Measurements from ENCODE around the gene AKR7A3. TPM values are rescaled to one million over a fixed set of nuclear protein-coding genes. Genes with fewer than 3 reads are reported as not detected.
"Not testable (repeated sequence)": the region's sequence is repeated elsewhere in the genome, so short reads cannot be mapped to it uniquely, and the experiment has no call there.

Gene AKR7A3
- total RNA-seq (100 to 1,000 TPM in 2 of 5 donors, 10 to 100 TPM in 3; 24.0 to 269 (median 86.9) TPM), polyA plus RNA-seq (100 to 1,000 TPM; 142 to 510 (median 148) TPM)
- long read RNA-seq, donor 1 = 0 reads
- long read RNA-seq, donor 2 = 0 reads
- long read RNA-seq, donor 3, partial matches to known transcripts = 0 of 3 reads
- long read RNA-seq, donor 3, other reads (novel, unspliced or antisense) = 0 of 3 reads
- long read RNA-seq, donor 4 = 0 reads
- long read RNA-seq, donor 5, transcript AKR7A3-201 (7 exons, 1,710 nt) = major isoform, 8 of 8 reads
- long read RNA-seq, donor 5, partial matches to known transcripts = 0 of 8 reads
- long read RNA-seq, donor 5, other reads (novel, unspliced or antisense) = 0 of 8 reads
- long read RNA-seq, donor 6 = 0 reads
- long read RNA-seq, donor 7 = 0 reads
- long read RNA-seq, donor 8, transcript AKR7A3-201 (7 exons, 1,710 nt) = major isoform, 7 of 7 reads
- long read RNA-seq, donor 8, partial matches to known transcripts = 0 of 7 reads
- long read RNA-seq, donor 8, other reads (novel, unspliced or antisense) = 0 of 7 reads
- long read RNA-seq, donor 9, transcript AKR7A3-201 (7 exons, 1,710 nt) = major isoform, 11 of 17 reads
- long read RNA-seq, donor 9, partial matches to known transcripts = 6 of 17 reads
- long read RNA-seq, donor 9, other reads (novel, unspliced or antisense) = 0 of 17 reads
- long read RNA-seq, donor 10 = 0 reads

- intact Hi-C loops (cut with DNase I; ENCODE audit: low total_unique reads); H3K27me3 ChIP-seq; H3K9me3 ChIP-seq: not testable (repeated sequence)
- TF ChIP-seq POLR2AphosphoS5 (IDR thresholded peaks at IDR 0.05) = peak in 2 of 3 donors; percentile 54 to 65
- Histone ChIP-seq H3K27ac (peak within 1 kb of the TSS; percentile 77 to 93 (median 90)), H3K36me3 (peaks cover 13 to 25% (median 15%) of the 10 kb centered on the region in 4 donors), H3K4me1 (peaks cover 0 to 26% (median 15%) of the 10 kb centered on the region in 4 donors), H3K4me3 (peak within 1 kb of the TSS; percentile 42 to 58 (median 52))
- peak; percentile 86 to 88 for DNase-seq
- WGBS, 5 donors = 6 to 26% (median 9%) methylated on average over 13 to 71 of the region's 82 CpGs
Measured at GRCh38 chr1:19288324-19289241, at the start of gene AKR7A3. AKR7A3 (minus strand) TSS chr1:19288770; CDS start chr1:19288709, 61 bp downstream.

GRCh38 chr1:19338323-19338762, 49.8 kb upstream of the AKR7A3 start:
- TF ChIP-seq EP300 (IDR thresholded peaks at IDR 0.05) (no peak), POLR2AphosphoS5 (IDR thresholded peaks at IDR 0.05) (no peak), CTCF (IDR thresholded peaks at IDR 0.05) (peak in 1 of 7 experiments; percentile 15)
- no peaks in the 10 kb centered on the region for H3K27me3 ChIP-seq
- WGBS, 5 donors = 78 to 90% (median 85%) methylated on average over 23 to 27 of the region's 27 CpGs
- DNase-seq = peak in 1 of 2 donors; percentile 63
- peaks cover 0 to 19% (median 13%) of the 10 kb centered on the region in 4 donors for H3K4me1 ChIP-seq
- no peaks in the 10 kb centered on the region for H3K9me3 ChIP-seq
- intact Hi-C loops (cut with DNase I; ENCODE audit: low total_unique reads) = no loop called here
- H3K36me3 ChIP-seq = peaks cover 40 to 68% (median 60%) of the 10 kb centered on the region in 4 donors
- no peak overlapping the region for H3K27ac ChIP-seq
- H3K4me3 ChIP-seq = no peak overlapping the region

- no peaks in the 10 kb centered on the region for H3K27me3 ChIP-seq
- H3K27ac ChIP-seq = no peak overlapping the region
- H3K9me3 ChIP-seq = no peaks in the 10 kb centered on the region
- H3K4me1 ChIP-seq = peaks cover 0 to 13% (median 11%) of the 10 kb centered on the region in 4 donors
- TF ChIP-seq POLR2A (IDR thresholded peaks at IDR 0.05) (no peak), EP300 (IDR thresholded peaks at IDR 0.05) (no peak), CTCF (IDR thresholded peaks at IDR 0.05) (no peak), POLR2AphosphoS5 (IDR thresholded peaks at IDR 0.05) (no peak)
- WGBS, 5 donors = 85 to 92% (median 88%) methylated on average over 4 of the region's 4 CpGs
- intact Hi-C loops (cut with DNase I; ENCODE audit: low total_unique reads) = no loop called here
- H3K4me3 ChIP-seq = no peak overlapping the region
- peaks cover 30 to 57% (median 51%) of the 10 kb centered on the region in 4 donors for H3K36me3 ChIP-seq
- no peak for DNase-seq
Measured at GRCh38 chr1:19337289-19337688, 48.7 kb upstream of the AKR7A3 start.

- no peak for DNase-seq
- TF ChIP-seq POLR2A (IDR thresholded peaks at IDR 0.05) = no peak
Measured at GRCh38 chr1:19336543-19336942, 48.0 kb upstream of the AKR7A3 start.

More at GRCh38 chr1:19336543-19336942, 48.0 kb upstream of the AKR7A3 start:
- Histone ChIP-seq H3K4me1 (peaks cover 0 to 7% (median 5%) of the 10 kb centered on the region in 4 donors), H3K9me3 (no peaks in the 10 kb centered on the region), H3K27me3 (no peaks in the 10 kb centered on the region), H3K4me3 (no peak overlapping the region), H3K27ac (no peak overlapping the region), H3K36me3 (peaks cover 25 to 50% (median 46%) of the 10 kb centered on the region in 4 donors)
- intact Hi-C loops (cut with DNase I; ENCODE audit: low total_unique reads) = no loop called here
- 83 to 92% (median 86%) methylated on average over 6 to 7 of the region's 7 CpGs for WGBS, 5 donors
